HPDE6-E6E7 (cell line): ENCODE data around the gene GOLGA6B.
"Not testable (repeated sequence)": the region's sequence is repeated elsewhere in the genome, so short reads cannot be mapped to it uniquely, and the experiment has no call there.

Source experiments
- DNase-seq: peaks from one replicate; pipeline ENCODE4 v3.0.0; 2011; ENCODE audit warnings: missing footprints; ENCODE audit errors: extremely low spot score

Gene GOLGA6B

GRCh38 chr15:72663931-72664330, 9.4 kb downstream of the GOLGA6B start:
- not testable (repeated sequence) for DNase-seq

GRCh38 chr15:72665706-72666105, 11.2 kb downstream of the GOLGA6B start:
- DNase-seq, result not testable (repeated sequence)

DNA sequence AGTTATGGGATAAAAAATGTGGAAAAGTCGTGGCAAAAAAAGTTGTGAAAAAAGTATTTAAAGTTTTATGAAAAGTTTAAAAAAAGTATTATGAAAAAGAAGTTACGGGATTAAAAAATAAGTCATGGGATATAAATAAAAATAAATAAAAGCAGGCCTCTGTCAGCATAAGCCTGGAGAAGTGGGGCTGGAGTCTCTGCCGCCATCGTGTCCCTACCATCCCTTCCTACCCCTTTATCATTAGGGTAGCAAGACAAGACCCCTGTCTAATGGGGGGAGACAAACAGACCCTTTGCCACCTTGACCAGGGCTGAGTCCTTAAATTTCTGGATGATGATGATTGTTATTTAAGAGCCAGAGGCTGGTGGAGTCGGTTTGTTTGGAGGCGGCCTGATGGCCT, 15.3 kb downstream of the GOLGA6B start:
- not testable (repeated sequence) for DNase-seq

- DNase-seq, result peak; percentile 39
These were observed 16.3 kb downstream of the GOLGA6B start for GRCh38 chr15:72670656-72671352.

- DNase-seq, result no peak
These were observed 17.0 kb downstream of the GOLGA6B start for GRCh38 chr15:72671525-72671924.

DNA sequence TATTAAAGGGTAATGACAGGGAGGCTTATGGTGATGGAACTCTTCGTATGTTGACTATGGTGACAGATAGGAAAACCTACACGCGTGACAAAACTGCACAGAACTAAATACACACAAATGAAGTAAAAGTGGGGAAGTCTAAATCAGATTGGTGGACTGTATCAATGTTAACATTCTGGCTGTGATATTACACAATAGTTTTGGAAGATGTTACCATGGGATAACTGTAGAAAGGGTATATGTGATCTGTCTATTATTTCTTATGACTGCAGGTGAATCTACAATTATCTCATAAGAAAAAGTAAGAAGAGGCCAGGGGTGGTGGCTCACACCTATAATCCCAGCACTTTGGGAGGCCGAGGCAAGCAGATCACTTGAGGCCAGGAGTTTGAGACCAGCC, 22.3 kb downstream of the GOLGA6B start:
- DNase-seq, result no peak

DNA sequence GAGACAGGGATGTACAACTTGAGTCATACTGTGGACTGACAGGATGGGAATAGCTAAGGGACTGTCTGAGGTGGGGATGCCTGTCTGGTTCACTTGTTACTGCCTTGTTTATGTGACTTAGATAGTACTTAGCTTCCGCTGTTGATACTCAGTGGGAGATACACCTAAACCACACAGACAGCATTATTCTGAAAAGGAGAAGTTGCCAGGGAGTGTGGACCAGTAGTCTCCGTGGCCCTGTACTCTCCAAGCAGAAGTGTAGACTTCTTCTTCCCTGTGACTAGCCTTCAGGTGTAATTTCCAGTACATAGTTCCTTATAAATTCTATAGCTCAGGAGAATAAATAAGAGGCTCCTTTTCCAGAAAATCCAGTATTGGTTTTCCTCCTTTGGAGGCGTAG, 26.4 kb downstream of the GOLGA6B start:
- no peak for DNase-seq

GRCh38 chr15:72682772-72683171, 28.3 kb downstream of the GOLGA6B start:
- no peak for DNase-seq

- DNase-seq, result no peak
These were observed 30.9 kb downstream of the GOLGA6B start for GRCh38 chr15:72685301-72685924.

- DNase-seq, result peak; percentile 83
These were observed 31.7 kb downstream of the GOLGA6B start, which contains the start of the genes BBS4 and HIGD2B for GRCh38 chr15:72685925-72686794. BBS4 (plus strand) TSS chr15:72686207; CDS start chr15:72686228, 21 bp downstream. HIGD2B (minus strand) TSS chr15:72686182; CDS start chr15:72676374, 9,808 bp downstream.

- no peak for DNase-seq
These were observed 34.2 kb downstream of the GOLGA6B start for GRCh38 chr15:72688697-72689096.

DNA sequence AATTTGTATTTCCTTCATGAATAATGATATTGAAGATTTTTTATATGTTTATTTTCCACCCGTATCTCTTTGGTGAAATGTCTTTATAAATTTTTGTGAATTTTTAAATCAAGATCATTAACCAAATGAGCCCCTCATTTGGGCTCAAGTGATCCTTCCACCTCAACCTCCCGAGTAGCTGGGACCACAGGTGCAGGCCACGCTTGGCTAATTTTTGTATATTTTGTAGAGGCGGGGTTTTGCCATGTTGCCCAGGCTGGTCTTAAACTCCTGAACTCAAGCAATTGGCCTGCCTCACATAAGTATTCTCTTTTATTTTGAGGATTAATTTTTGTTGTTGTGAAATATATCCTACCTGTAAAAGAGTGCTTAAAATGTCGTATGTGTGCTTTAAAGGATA, 36.4 kb downstream of the GOLGA6B start:
- no peak for DNase-seq

GRCh38 chr15:72698938-72699337, 44.4 kb downstream of the GOLGA6B start:
- DNase-seq, result no peak

- no peak for DNase-seq
These were observed 45.6 kb downstream of the GOLGA6B start for GRCh38 chr15:72700076-72700475.

DNA sequence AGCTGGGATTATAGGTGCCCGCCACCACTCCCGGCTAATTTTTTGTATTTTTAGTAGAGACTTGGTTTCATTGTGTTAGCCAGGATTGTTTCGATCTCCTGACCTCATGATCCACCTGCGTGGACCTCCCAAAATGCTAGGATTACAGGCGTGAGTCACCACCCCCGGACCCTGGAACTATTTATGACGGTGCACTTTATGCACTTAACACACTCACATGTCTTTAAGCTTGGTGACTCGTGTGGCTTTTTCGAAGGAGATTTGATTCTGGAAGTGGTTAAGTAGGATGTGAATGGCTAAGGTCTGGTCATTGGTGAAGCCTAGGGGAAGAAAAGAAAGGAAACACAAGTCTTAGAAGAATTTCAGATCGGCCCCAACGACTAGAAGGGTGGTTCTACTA, 51.8 kb downstream of the GOLGA6B start:
- DNase-seq, result no peak

- DNase-seq, result not testable (repeated sequence)
These were observed 54.2 kb downstream of the GOLGA6B start for GRCh38 chr15:72708551-72709303.
